Measurements from ENCODE around the gene MYH10. TPM values are rescaled to one million over a fixed set of nuclear protein-coding genes. Genes with fewer than 3 reads are reported as not detected.

The MYH10 gene
- total and polyA plus RNA-seq, 9 donors: 30.4 to 117 (median 75.5) TPM

GRCh38 chr17:8445536-8445935 lies 185.0 kb downstream of the MYH10 start:
- no peaks in the 10 kb centered on the region for H3K9me3 ChIP-seq
- no peak for DNase-seq
- no peaks in the 10 kb centered on the region for H3K36me3 ChIP-seq
- H3K27ac ChIP-seq: no peak overlapping the region
- peaks cover 3% of the 10 kb centered on the region for H3K4me1 ChIP-seq (ENCODE audit: insufficient read depth)
- TF ChIP-seq EP300 (IDR thresholded peaks at IDR 0.05) (no peak), POLR2A (IDR thresholded peaks at IDR 0.05) (no peak), CTCF (IDR thresholded peaks at IDR 0.05) (no peak)
- intact Hi-C loops (cut with DNase I): no loop called here
- 66 to 76% (median 74%) methylated on average over 4 of the region's 4 CpGs for WGBS, 3 donors
- no peaks in the 10 kb centered on the region for H3K27me3 ChIP-seq
- H3K4me3 ChIP-seq: no peak overlapping the region

- no peak for DNase-seq
- Histone ChIP-seq H3K4me3 (no peak overlapping the region), H3K4me1 (ENCODE audit: insufficient read depth) (peaks cover 3% of the 10 kb centered on the region), H3K36me3 (no peaks in the 10 kb centered on the region), H3K27me3 (no peaks in the 10 kb centered on the region), H3K9me3 (no peaks in the 10 kb centered on the region), H3K27ac (no peak overlapping the region)
- WGBS, 3 donors: 65 to 69% (median 65%) methylated on average over 4 of the region's 4 CpGs
- intact Hi-C loops (cut with DNase I): no loop called here
- TF ChIP-seq EP300 (IDR thresholded peaks at IDR 0.05) (no peak), CTCF (IDR thresholded peaks at IDR 0.05) (no peak)
Measured at GRCh38 chr17:8444494-8444893, 186.0 kb downstream of the MYH10 start.

GRCh38 chr17:8443756-8444155 lies 186.8 kb downstream of the MYH10 start:
- no peak for DNase-seq
- Histone ChIP-seq H3K9me3 (no peaks in the 10 kb centered on the region), H3K36me3 (no peaks in the 10 kb centered on the region), H3K27ac (no peak overlapping the region), H3K4me1 (ENCODE audit: insufficient read depth) (peaks cover 3% of the 10 kb centered on the region), H3K4me3 (no peak overlapping the region), H3K27me3 (no peaks in the 10 kb centered on the region)
- WGBS, 3 donors: 81 to 91% (median 82%) methylated on average over 7 of the region's 7 CpGs
- TF ChIP-seq EP300 (IDR thresholded peaks at IDR 0.05) (no peak), POLR2A (IDR thresholded peaks at IDR 0.05) (no peak), CTCF (IDR thresholded peaks at IDR 0.05) (no peak)
- intact Hi-C loops (cut with DNase I): no loop called here

GRCh38 chr17:8442310-8442709 lies 188.2 kb downstream of the MYH10 start:
- H3K36me3 ChIP-seq: no peaks in the 10 kb centered on the region
- no peak overlapping the region for H3K27ac ChIP-seq
- no peaks in the 10 kb centered on the region for H3K9me3 ChIP-seq
- no peak for DNase-seq
- intact Hi-C loops (cut with DNase I): no loop called here
- WGBS, 3 donors: 84 to 93% (median 87%) methylated on average over 2 of the region's 2 CpGs
- no peak overlapping the region for H3K4me3 ChIP-seq
- peaks cover 5% of the 10 kb centered on the region for H3K4me1 ChIP-seq (ENCODE audit: insufficient read depth)
- no peaks in the 10 kb centered on the region for H3K27me3 ChIP-seq
- TF ChIP-seq CTCF (IDR thresholded peaks at IDR 0.05) (no peak), POLR2A (IDR thresholded peaks at IDR 0.05) (no peak), EP300 (IDR thresholded peaks at IDR 0.05) (no peak)

- DNase-seq: no peak
- Histone ChIP-seq H3K4me1 (ENCODE audit: insufficient read depth) (peaks cover 5% of the 10 kb centered on the region), H3K27ac (no peak overlapping the region), H3K9me3 (no peaks in the 10 kb centered on the region), H3K36me3 (no peaks in the 10 kb centered on the region), H3K27me3 (no peaks in the 10 kb centered on the region), H3K4me3 (no peak overlapping the region)
- intact Hi-C loops (cut with DNase I): no loop called here
- TF ChIP-seq POLR2A (IDR thresholded peaks at IDR 0.05) (no peak), CTCF (IDR thresholded peaks at IDR 0.05) (no peak), EP300 (IDR thresholded peaks at IDR 0.05) (no peak)
- 82 to 85% (median 84%) methylated on average over 2 of the region's 2 CpGs for WGBS, 3 donors
Measured at GRCh38 chr17:8441690-8442089, 188.8 kb downstream of the MYH10 start.

All from ovary (tissue), 9 donors.